SH-SY5Y (cell line): ENCODE data around the gene PPL.

ENCODE experiments used
- GATA2 ChIP-seq: IDR thresholded peaks from 2 replicates; pipeline ENCODE4 v1.6.1; 2011; ENCODE audit warnings: mild to moderate bottlenecking, low read depth, low read length
- GATA3 ChIP-seq: IDR thresholded peaks from 2 replicates; pipeline ENCODE4 v1.6.1; 2011; ENCODE audit warnings: low read depth, mild to moderate bottlenecking, low read length, moderate library complexity

DNA sequence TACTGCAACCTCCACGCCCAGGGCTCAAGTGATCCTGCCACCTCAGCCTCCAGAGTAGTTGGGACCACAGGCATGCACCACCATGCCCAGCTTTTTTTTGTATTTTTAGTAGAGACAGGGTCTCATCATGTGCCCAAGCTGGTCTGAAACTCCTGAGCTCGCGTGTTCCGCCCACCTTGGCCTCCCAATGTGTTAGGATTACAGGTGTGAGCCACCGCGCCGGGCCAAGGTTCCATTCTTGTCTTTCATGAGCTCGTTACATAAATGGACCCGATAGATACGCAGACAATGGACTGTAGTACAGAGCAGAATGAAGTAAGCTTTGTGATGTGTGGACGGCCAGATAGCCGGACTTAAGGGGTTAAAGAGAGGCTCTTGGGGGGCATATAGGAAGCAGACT, 70.4 kb downstream of the PPL start:
- no peak for TF ChIP-seq GATA2
- no peak for TF ChIP-seq GATA3
